Breast epithelium (tissue), 3 donors: Measurements from ENCODE around the gene MTR.

ENCODE experiments used
- POLR2A ChIP-seq: fragments of 450-650 bp; IDR thresholded peaks from one replicate; pipeline ENCODE4 v1.6.1; 2016; ENCODE audit warnings: antibody characterized with exemption, mild to moderate bottlenecking, moderate library complexity
- POLR2AphosphoS5 ChIP-seq, 3 donors: sonication (generic); formaldehyde crosslinking; IDR thresholded peaks; one replicate each; pipeline ENCODE4 v1.6.1; 2017; ENCODE audit warnings: antibody characterized with exemption in 3 of 3
- TF ChIP-seq, protein P1 (sequence below), 3 donors: fragments of 450-650 bp; IDR thresholded peaks; one replicate each; pipeline ENCODE4 v1.5.1; 2016 to 2017; ENCODE audit warnings: antibody characterized with exemption in 3 of 3, mild to moderate bottlenecking in 3 of 3, moderate library complexity in 3 of 3

DNA sequence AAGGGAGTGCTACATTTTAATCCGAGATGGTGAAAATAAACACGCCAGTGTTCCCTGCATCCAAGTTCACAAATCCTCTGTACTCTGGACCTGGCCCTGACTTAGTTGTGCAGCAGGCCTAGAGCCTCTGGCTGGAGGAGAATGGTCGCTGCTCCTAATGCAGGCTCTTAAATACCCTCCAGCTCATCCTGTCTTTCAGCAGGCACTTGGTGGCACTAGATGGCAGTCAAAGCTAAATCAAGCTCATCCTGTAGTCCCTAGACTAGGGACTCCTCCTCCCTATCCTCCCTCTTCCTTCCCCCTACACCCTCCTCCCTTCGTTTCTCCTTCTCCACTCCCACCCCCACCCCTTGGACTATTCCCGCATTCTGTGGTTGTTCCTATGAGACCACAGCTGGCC, 41.6 kb upstream of the MTR start:
- no peak for TF ChIP-seq POLR2AphosphoS5 (IDR thresholded peaks at IDR 0.05)
- TF ChIP-seq, protein P1, sequence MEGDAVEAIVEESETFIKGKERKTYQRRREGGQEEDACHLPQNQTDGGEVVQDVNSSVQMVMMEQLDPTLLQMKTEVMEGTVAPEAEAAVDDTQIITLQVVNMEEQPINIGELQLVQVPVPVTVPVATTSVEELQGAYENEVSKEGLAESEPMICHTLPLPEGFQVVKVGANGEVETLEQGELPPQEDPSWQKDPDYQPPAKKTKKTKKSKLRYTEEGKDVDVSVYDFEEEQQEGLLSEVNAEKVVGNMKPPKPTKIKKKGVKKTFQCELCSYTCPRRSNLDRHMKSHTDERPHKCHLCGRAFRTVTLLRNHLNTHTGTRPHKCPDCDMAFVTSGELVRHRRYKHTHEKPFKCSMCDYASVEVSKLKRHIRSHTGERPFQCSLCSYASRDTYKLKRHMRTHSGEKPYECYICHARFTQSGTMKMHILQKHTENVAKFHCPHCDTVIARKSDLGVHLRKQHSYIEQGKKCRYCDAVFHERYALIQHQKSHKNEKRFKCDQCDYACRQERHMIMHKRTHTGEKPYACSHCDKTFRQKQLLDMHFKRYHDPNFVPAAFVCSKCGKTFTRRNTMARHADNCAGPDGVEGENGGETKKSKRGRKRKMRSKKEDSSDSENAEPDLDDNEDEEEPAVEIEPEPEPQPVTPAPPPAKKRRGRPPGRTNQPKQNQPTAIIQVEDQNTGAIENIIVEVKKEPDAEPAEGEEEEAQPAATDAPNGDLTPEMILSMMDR (IDR thresholded peaks at IDR 0.05): no peak
- TF ChIP-seq POLR2A: no peak
